D341Med (cell line): ENCODE data around the gene CLPTM1L.

Source experiments
- DNase-seq: peaks from one replicate; pipeline ENCODE4 v3.0.0; 2012; ENCODE audit warnings: low spot score

The CLPTM1L gene, protein sequence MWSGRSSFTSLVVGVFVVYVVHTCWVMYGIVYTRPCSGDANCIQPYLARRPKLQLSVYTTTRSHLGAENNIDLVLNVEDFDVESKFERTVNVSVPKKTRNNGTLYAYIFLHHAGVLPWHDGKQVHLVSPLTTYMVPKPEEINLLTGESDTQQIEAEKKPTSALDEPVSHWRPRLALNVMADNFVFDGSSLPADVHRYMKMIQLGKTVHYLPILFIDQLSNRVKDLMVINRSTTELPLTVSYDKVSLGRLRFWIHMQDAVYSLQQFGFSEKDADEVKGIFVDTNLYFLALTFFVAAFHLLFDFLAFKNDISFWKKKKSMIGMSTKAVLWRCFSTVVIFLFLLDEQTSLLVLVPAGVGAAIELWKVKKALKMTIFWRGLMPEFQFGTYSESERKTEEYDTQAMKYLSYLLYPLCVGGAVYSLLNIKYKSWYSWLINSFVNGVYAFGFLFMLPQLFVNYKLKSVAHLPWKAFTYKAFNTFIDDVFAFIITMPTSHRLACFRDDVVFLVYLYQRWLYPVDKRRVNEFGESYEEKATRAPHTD

DNA sequence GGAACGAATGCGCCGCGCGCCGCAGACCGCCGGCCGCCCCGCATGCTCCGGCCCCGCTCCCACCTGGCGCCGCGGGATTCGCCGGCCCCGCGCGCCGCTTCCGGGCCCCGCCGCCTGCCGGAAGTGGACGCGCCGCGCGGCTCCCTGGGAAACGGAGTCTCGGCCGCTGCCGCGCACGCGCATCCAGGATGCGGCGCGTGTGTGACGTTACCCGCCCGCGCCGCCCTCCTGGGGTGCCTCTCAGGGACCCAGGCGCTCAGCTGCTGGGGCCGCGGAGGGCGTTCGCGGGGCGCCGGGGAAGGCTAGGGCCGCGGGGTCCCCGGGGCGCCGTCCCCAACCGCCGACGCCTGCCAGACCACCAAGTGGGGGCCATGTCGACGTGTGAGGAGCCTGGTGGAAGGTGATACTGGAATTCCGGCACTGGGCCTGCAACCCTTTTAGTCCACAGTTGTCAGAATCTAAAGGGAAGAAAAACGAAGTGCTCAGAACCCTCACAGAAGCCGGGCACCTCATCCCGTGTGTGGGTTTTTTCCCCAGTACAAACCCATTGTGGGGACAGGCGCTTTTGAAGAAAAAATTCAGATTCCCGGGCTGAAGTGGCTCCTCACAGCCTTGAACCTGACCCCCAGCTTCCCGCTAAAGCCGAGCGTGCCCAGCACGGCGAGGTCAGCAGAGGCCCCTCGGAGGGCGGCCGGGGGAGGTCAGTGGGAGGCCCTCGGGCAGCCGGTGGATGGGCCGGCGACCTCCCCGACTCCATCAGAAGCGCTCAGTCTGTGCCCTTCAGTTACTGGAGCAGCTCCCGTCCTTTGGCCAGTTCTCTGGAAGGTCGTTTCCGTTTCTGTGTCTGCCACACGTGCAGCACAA lies at the start of gene CLPTM1L:
CLPTM1L (minus strand) TSS at position 125 of the 864 bp plus-strand sequence. CDS start 258 bp downstream, outside the sequence.
- DNase-seq = peak; percentile 99

DNA sequence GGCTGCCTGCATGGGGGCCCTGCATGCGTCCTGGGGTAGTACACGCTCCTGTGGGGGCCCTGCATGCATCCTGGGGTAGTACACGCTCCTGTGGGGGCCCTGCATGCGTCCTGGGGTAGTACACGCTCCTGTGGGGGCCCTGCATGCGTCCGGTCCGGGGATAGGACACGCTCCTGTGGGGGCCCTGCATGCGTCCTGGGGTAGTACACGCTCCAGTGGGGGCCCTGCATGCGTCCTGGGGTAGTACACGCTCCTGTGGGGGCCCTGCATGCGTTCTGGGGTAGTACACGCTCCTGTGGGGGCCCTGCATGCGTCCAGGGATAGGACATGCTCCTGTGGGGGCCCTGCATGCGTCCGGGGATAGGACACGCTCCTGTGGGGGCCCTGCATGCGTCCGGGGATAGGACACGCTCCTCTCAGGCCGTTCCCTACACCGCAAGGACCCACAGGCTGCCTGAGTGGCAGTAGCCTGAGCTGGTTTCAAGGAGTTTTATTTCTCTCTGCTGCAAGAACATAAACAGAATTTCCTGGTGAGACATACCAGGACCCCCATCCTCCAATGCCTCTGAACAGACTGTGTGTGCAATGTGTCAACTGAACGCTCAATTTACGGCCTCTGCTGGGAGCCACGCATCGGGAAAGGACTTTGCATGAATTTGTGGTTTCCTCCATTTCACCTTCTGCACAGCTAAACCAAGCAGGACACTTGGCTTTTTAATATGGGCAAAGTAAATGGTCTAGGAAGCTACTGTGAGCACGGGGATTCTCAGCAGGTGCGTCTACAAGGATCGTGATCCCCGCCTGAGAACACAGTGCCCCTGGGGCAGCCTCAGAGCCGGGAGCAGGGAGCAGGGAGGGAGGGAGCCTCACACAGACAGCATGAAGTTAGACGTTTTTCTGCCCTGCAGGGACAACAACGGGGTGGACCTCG lies 48.9 kb upstream of the CLPTM1L start:
- no peak for DNase-seq

- no peak for DNase-seq
Observed at GRCh38 chr5:1392801-1393565, 48.1 kb upstream of the CLPTM1L start.

- no peak for DNase-seq
Observed at GRCh38 chr5:1392261-1392660, 47.4 kb upstream of the CLPTM1L start.

DNA sequence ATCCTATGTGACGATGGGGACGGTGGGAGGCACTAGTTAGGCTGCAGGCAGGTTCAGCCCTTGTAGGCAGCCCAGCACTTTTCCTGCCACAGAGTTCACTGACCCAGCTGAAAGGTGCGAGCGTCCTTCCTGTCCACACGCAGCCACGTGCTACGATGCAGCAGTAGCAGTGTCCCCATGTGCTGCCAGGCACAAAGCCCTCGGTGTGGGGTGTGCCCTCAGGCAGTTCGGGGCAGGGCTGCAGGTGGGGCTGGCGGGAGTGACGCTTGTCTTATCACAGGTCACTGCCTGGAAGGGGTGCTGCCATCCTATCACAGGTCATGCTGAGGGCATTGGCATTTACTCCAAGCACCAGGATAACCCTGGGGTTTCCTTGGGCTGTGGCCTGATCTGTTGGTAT lies 46.8 kb upstream of the CLPTM1L start:
- no peak for DNase-seq

DNA sequence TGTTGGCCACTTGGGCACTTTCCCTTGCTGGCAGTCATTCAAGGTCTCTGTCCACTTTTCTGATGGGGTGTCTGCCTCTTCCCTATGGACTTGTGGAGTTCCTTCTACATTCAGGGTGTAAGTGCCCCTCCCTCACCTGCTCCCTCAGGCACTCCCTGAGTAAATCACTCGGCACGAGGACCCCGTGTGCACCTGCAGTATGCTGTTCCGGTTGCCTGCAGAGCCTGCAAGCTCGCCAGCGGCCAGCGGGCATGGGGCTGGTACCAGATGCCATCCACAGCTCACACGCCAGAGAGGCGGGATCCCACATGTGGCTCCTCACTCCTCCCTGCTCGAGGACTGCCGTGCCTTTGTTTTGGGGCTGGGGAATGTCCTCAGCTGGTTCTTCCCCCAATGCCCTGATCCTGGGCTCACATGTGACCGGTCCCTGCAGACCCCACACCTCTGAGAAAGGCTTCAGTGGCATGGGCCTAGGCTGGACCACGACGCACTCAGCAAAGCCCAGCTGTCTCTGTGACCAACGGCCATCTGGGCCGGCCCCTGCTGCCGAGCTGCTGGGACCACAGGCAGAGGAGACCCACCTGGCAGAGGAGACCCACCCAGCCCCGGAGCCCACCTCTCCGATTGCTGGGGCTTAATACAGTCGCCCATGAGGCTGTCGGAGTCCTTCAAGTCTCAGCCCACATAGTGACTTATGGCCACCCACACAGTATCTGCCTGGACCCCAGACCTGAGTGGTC lies 46.1 kb upstream of the CLPTM1L start:
- no peak for DNase-seq

GRCh38 chr5:1390333-1390732 lies 45.4 kb upstream of the CLPTM1L start:
- no peak for DNase-seq

- DNase-seq = no peak
Observed at GRCh38 chr5:1388383-1388967, 43.6 kb upstream of the CLPTM1L start.

DNA sequence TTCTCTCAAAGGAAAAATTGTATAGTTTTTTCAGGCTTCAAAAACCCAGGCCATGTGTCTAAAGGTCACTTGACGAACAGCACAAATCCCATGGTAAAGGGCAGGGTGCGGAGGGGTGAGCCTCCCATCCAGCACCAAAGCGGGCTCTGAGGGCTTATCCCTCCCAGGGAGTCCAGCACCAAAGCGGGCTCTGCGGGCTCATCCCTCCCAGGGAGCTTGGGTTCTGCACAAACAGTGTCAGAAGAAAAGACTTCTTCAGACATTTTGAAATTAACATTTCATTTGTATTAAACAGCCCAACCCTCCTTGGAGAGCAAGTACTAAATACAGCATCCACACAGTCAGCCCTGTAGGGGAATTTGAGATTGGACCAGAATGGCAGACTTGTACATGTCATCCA lies 43.0 kb upstream of the CLPTM1L start:
- DNase-seq = no peak

- peak; percentile 35 for DNase-seq
Observed at GRCh38 chr5:1387059-1387755, 42.3 kb upstream of the CLPTM1L start.

DNA sequence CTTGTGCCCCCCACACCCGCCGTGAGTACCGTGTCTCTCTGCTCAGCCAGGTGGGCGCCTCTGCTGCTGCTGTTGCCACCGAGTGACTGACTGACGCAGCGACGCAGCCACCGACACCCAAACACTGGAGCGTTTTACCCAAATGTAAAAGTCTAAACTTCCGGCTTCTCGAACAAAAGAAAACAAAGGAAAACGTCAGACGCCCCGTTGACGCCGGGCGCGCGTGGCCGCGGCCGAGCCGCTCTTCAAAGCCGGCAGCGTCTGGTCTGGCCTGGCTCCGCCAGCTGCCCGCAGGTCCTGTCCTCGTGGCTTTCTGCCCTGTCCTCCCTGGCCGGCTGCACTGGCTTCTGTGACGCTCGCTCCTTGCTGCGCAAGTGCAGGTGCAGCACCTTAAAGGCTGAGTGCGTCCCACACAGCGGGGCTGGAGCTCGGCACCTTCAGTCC lies 41.4 kb upstream of the CLPTM1L start:
- peak; percentile 56 for DNase-seq

DNA sequence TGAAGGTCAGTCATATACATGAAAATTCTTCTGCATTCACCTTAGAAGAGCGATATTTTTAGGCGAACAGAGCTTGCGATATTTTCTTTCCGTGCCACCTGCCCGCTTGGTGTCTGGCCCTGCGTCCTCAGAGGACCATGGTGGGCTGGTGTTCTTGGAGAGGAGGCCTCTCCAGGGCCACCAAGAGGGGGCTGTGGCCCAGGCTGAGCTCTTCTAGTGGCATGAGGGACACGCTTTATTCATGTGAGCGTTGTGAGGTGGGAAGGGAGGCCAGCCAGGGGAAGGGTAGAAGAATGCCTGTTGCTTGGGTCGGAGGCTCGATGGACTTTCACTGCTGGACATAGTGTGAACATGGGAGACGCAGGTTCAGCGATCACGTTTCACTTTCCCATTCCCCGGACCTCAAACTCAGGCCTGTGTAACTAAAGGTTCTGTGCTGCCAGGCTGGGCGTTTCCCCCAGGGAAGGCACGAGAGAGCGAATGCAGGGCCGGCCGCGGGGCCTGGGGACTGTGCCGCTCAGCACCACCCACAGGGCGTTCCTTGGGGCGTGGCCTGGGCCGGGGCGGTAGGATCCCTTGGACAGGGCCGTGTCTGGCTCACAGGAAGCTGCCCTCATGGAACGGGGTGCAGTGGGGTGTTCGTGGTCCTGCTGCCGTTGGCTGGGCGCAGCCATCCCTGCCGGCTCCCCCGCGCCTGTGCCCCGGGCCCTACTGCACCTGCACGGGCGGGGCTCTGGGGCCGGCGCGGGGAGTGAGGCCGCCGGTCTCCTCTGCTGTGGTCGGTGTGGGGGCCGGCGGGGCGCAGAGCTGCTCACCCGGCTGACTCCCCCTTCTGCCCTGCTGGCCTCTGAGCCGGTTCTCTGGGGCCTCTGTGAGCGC lies 40.7 kb upstream of the CLPTM1L start:
- DNase-seq = peak; percentile 89

GRCh38 chr5:1384521-1384920 lies 39.6 kb upstream of the CLPTM1L start:
- DNase-seq = no peak

DNA sequence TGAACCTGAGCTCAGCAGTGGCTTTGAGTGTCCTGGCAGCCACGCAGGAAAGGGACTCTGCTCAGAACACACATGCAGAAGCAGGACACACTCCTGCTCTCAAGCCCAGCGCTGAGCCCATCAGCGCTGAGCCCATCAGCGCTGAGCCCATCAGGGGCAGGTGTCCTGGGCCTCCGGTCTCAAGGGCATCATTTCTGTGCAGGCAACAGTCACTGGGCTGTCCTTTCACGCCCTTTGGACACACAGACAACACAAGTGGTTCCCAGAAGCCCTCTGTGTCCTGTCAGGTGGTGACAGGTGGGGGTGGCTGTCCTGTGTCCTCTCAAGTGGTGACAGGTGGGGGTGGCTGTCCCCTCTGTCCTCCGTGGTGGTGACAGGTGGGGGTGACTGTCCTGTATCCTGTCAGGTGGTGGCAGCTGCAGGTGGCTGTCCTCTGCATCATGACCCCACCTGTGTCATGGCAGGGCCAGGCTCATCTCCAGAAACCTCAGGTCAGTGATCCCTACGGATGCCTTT lies 39.0 kb upstream of the CLPTM1L start:
- DNase-seq = no peak

GRCh38 chr5:1383344-1383743 lies 38.4 kb upstream of the CLPTM1L start:
- DNase-seq = no peak

- DNase-seq = no peak
Observed at GRCh38 chr5:1382248-1382700, 37.4 kb upstream of the CLPTM1L start.

- no peak for DNase-seq
Observed at GRCh38 chr5:1381370-1382247, 36.7 kb upstream of the CLPTM1L start.
